OCI-LY7 (cell line): ENCODE measurements around the gene BAK1. TPM values are rescaled to one million over a fixed set of nuclear protein-coding genes. Genes with fewer than 3 reads are reported as not detected.

Experiments
- Bru-seq: library from RNA; stranded (reverse); fragments of 400-500 nt; gene quantifications from one replicate; lab custom pipeline; 2021; lab: Mats Ljungman, UMichigan
- BruChase-seq, 2 experiments: library from RNA; stranded (reverse); fragments of 400-500 nt; gene quantifications; one replicate each; lab custom pipeline; 2021; lab: Mats Ljungman, UMichigan
- BruUV-seq: library from RNA; stranded (reverse); fragments of 400-500 nt; replicated peaks from 2 replicates; lab custom pipeline; 2021; lab: Mats Ljungman, UMichigan
- CTCF ChIA-PET: fragments of 300-600 bp; sonication (Branson Sonifier 250); formaldehyde crosslinking; loops from one replicate; lab custom pipeline; 2022; ENCODE audit warnings: antibody characterized with exemption; ENCODE audit not compliant: unreplicated experiment; lab: Charles Lee
- POLR2A ChIA-PET: fragments of 300-600 bp; sonication (Branson Sonifier 250); formaldehyde crosslinking; loops from one replicate; lab custom pipeline; 2022; ENCODE audit warnings: antibody characterized with exemption; lab: Charles Lee
- DNase-seq: peaks from one replicate; pipeline ENCODE4 v3.0.0-alpha.2; 2015; ENCODE audit warnings: low spot score
- H2AFZ ChIP-seq: fragments of 200-600 bp; sonication (generic), shearing (Covaris generic); 2 replicates; pipeline ENCODE4 v1.6.1; 2014; ENCODE audit warnings: mild to moderate bottlenecking, antibody characterized with exemption, low read length, moderate library complexity
- H3K27ac ChIP-seq: fragments of 200-600 bp; sonication (generic); 2 replicates; pipeline ENCODE4 v1.5.1; 2014; ENCODE audit warnings: mixed run types, low read depth, mild to moderate bottlenecking, moderate library complexity, low read length, inconsistent platforms; ENCODE audit not compliant: poor library complexity, severe bottlenecking
- H3K36me3 ChIP-seq: fragments of 200-600 bp; sonication (generic); 2 replicates; pipeline ENCODE4 v1.6.1; 2014; ENCODE audit warnings: mild to moderate bottlenecking, antibody characterized with exemption, low read length, moderate library complexity, mixed read lengths; ENCODE audit not compliant: insufficient read depth
- H3K4me1 ChIP-seq: fragments of 200-600 bp; sonication (generic); 2 replicates; pipeline ENCODE4 v1.5.1; 2014; ENCODE audit warnings: mild to moderate bottlenecking, low read length; ENCODE audit not compliant: insufficient read depth, poor library complexity, severe bottlenecking
- H3K4me2 ChIP-seq: fragments of 200-600 bp; sonication (generic); 2 replicates; pipeline ENCODE4 v1.6.1; 2014; ENCODE audit warnings: mild to moderate bottlenecking, low read length
- H3K4me3 ChIP-seq: fragments of 200-600 bp; sonication (generic); 2 replicates; pipeline ENCODE4 v1.5.1; 2014; ENCODE audit warnings: mild to moderate bottlenecking, low read depth, low read length; ENCODE audit not compliant: poor library complexity, severe bottlenecking
- H3K79me2 ChIP-seq: fragments of 200-600 bp; sonication (generic); 2 replicates; pipeline ENCODE4 v1.6.1; 2016; ENCODE audit warnings: low read depth, mild to moderate bottlenecking, low read length, moderate library complexity, mixed read lengths; ENCODE audit not compliant: insufficient read depth
- H3K9me2 ChIP-seq: fragments of 200-600 bp; sonication (generic); 2 replicates; pipeline ENCODE4 v1.6.1; 2016; ENCODE audit warnings: mild to moderate bottlenecking, low read length, mixed read lengths; ENCODE audit not compliant: insufficient read depth
- H3K9me3 ChIP-seq: fragments of 200-600 bp; sonication (generic); 2 replicates; pipeline ENCODE4 v1.6.1; 2014; ENCODE audit warnings: mild to moderate bottlenecking, mixed run types, low read length, mixed read lengths
- H4K20me1 ChIP-seq: fragments of 200-600 bp; sonication (generic); 2 replicates; pipeline ENCODE4 v1.6.1; 2014; ENCODE audit warnings: mild to moderate bottlenecking, antibody characterized with exemption, low read length, moderate library complexity, mixed read lengths; ENCODE audit not compliant: insufficient read depth
- EZH2phosphoT487 ChIP-seq: fragments of 200-600 bp; sonication (generic); IDR thresholded peaks from 2 replicates; pipeline ENCODE4 v1.6.1; 2018; ENCODE audit warnings: low read depth, borderline replicate concordance, mild to moderate bottlenecking, mixed run types, antibody characterized with exemption, low read length, moderate library complexity, mixed read lengths
- intact Hi-C: fragments of 100-400 bp; cut with micrococcal nuclease; formaldehyde crosslinking; loops from one replicate; pipeline ENCODE4 v1.10.0; 2022; ENCODE audit not compliant: unreplicated experiment
- long read RNA-seq: library from polyadenylated mRNA; stranded (forward); transcript quantifications from one replicate; pipeline ENCODE4 v2.0.0, GENCODE V29; 2022
- total RNA-seq, 2 experiments: library from RNA; depleted of rRNA in 1 of 2; stranded (reverse); fragments of >200 nt in 1 of 2; shearing (Covaris generic) in 1 of 2; gene quantifications; 2 replicates each; pipeline ENCODE4 v1.2.3, GENCODE V29; 2014 to 2022
- TF ChIP-seq, protein P1 (sequence below): fragments of 200-600 bp; sonication (generic); conservative IDR thresholded peaks from 2 replicates; pipeline ENCODE4 v1.5.1; 2014; ENCODE audit warnings: mild to moderate bottlenecking, antibody characterized with exemption, low read length, moderate library complexity, mixed read lengths

BAK1 gene
- total RNA-seq (2014; rRNA removed; shearing (Covaris generic)) = 10.6 and 13.9 TPM in 2 replicates
- total RNA-seq (2022) = 29.9 and 33.8 TPM in 2 replicates
- percentile 62 among the genes with signal in this experiment for Bru-seq, nascent RNA
- percentile 66 among the genes with signal in this experiment for BruChase-seq, experiment 1, labeled RNA remaining after a 6-hour chase
- percentile 77 among the genes with signal in this experiment for BruChase-seq, experiment 2, labeled RNA remaining after a 2-hour chase
- long read RNA-seq, transcript BAK1-202 (6 exons, 2,136 nt) = major isoform, 28 of 54 reads
- long read RNA-seq, partial matches to known transcripts = 8 of 54 reads
- long read RNA-seq, other reads (novel, unspliced or antisense) = 18 of 54 reads

DNA sequence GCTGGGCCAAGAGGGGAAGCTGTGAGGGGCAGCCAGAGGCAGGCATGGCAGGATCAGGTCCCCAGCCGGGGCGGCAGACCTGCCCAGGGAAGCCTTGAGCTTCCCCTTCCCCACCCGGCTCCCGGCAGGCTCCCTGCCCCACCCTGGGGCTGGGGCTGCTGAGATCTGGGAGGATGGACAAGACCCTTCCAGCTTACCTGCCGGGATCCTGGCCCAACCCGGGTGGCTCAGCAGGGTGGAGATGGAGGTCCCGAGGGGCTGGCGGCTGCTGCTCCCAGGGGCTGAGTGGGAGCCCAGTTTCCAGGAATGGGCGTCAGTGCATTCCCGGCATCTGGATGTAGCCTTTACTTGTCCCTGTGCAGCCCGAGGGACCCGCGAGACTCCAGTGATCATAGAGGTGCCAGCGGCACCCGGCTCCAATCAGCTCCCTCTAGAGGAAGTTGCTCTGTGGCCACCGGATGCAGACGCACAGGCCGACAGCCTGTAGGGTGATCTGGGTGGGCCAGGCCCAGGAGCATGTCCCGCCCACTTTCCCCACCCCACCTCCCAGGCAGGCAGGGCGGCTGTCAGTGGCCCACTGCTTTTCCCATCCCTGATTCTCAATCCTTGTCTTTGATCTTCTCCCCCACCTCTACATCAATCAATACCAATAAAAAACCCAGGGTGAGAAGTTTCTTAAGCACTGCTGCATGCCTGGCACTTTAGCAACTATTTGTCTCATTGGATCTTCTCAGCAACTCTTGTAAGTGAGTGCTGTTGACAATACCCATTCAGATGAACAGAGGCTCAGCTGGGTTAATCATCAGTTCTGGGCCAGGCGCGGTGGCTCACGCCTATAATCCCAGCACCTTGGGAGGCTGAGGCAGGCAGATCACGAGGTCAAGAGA lies at the start of gene BAK1:
BAK1 (minus strand) TSS at position 449 of the 887 bp plus-strand sequence. CDS start 2,672 bp downstream, outside the sequence.
- ChIA-PET CTCF (interaction anchor here (0.6 to 1.6 kb wide), 2 partner anchors 55 to 131 kb away, joined by 3 to 4 read pairs; no protein-coding TSS in a partner anchor), POLR2A (interaction anchor here (0.7 to 2.2 kb wide), 4 partner anchors 9 to 991 kb away, joined by 3 to 8 read pairs (median 5); partner anchors contain the start of gene UQCC2)
- no peak for TF ChIP-seq EZH2phosphoT487
- TF ChIP-seq, protein P1, sequence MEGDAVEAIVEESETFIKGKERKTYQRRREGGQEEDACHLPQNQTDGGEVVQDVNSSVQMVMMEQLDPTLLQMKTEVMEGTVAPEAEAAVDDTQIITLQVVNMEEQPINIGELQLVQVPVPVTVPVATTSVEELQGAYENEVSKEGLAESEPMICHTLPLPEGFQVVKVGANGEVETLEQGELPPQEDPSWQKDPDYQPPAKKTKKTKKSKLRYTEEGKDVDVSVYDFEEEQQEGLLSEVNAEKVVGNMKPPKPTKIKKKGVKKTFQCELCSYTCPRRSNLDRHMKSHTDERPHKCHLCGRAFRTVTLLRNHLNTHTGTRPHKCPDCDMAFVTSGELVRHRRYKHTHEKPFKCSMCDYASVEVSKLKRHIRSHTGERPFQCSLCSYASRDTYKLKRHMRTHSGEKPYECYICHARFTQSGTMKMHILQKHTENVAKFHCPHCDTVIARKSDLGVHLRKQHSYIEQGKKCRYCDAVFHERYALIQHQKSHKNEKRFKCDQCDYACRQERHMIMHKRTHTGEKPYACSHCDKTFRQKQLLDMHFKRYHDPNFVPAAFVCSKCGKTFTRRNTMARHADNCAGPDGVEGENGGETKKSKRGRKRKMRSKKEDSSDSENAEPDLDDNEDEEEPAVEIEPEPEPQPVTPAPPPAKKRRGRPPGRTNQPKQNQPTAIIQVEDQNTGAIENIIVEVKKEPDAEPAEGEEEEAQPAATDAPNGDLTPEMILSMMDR = peak; percentile 62
- Histone ChIP-seq H3K4me2 (peak within 1 kb of the TSS; percentile 94), H3K4me3 (peak within 1 kb of the TSS; percentile 94), H3K79me2 (peaks cover 21% of the 10 kb centered on the region), H3K27ac (peak within 1 kb of the TSS; percentile 58), H3K36me3 (peaks cover 25% of the 10 kb centered on the region), H2AFZ (peak within 1 kb of the TSS; percentile 45; the same call in 1 of the 2 replicates), H3K4me1 (peaks cover 34% of the 10 kb centered on the region), H4K20me1 (no peaks in the 10 kb centered on the region), H3K9me3 (no peaks in the 10 kb centered on the region), H3K9me2 (no peaks in the 10 kb centered on the region)
- BruUV-seq = no TSS peak
- intact Hi-C loops = no loop called here
- peak; percentile 91 for DNase-seq

DNA sequence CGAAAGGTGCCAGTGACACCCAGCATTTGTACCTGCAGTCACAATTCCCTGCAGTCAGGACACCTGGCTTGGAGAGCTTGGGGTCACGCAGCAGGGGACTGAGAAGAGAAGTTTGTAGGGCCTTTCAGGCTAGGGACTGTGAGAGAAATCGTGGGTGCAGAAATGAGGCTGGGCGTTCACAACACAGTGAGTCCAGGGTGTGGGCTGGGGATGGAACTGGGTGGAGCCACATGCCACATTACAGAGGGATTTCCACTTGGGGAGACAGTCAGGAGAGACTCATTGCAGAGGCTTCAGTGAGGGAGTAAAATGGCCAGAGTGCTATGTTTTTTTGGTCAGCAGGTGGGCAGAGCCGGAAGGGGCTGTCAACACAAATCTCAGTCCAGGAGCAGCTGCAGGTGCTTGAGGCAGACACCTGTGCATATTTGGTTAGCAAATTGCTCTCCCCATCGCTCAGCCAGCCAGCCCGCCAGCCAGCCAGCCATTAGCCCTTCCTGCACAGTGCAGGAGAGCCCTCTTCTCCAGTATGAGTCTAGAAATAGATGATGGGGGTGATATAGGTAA lies 48.4 kb upstream of the BAK1 start:
- H3K4me2 ChIP-seq = peak overlapping the region; percentile 81
- H3K4me3 ChIP-seq = peak overlapping the region; percentile 54
- BruUV-seq = no TSS peak
- intact Hi-C loops = loop anchor here (2.0 kb wide), 1 partner anchor 38 kb away; no protein-coding TSS in a partner anchor
- peak; percentile 85 for DNase-seq
- no peak overlapping the region for H2AFZ ChIP-seq
- CTCF ChIA-PET = interaction anchor here (0.9 kb wide), 1 partner anchor 21 kb away, joined by 3 read pairs; no protein-coding TSS in a partner anchor
- no peaks in the 10 kb centered on the region for H3K9me3 ChIP-seq
- H3K9me2 ChIP-seq = no peaks in the 10 kb centered on the region
- POLR2A ChIA-PET = interaction anchor here (0.6 to 1.0 kb wide), 3 partner anchors 32 to 39 kb away, joined by 3 to 7 read pairs (median 4); no protein-coding TSS in a partner anchor
- H3K79me2 ChIP-seq = peaks cover 92% of the 10 kb centered on the region
- H3K36me3 ChIP-seq = peaks cover 70% of the 10 kb centered on the region
- peak overlapping the region; percentile 85 for H3K27ac ChIP-seq
- TF ChIP-seq EZH2phosphoT487 = no peak
- TF ChIP-seq, protein P1 = no peak
- peaks cover 88% of the 10 kb centered on the region for H3K4me1 ChIP-seq
- H4K20me1 ChIP-seq = peaks cover 6% of the 10 kb centered on the region; the same call in 1 of the 2 replicates
